Medulla oblongata (tissue), 1 donor: Measurements from ENCODE around the gene KIAA1328.

Source experiments
- DNase-seq: peaks from one replicate; pipeline ENCODE4 v3.0.0-alpha.2; 2015; ENCODE audit errors: extremely low spot score

KIAA1328 gene

DNA sequence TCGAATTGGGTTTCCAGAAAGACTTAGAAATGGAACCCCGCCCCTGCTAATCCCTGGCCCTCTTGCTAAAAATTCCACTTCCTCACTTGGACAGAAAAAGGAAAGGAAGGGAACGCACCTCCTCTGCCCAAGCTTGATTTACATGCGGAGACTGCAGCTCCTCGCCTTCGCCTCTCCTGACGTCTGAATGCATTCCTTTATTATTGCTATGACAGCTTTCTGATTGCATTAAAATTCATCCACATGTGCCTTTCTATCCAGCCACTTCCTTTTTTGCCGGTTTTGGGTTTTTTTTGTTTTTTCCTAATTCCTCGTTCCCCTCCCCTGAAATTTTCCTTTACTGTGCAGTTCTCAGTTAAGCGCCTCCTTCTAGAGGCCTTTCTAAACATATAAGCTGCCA is 448.9 kb downstream of the KIAA1328 start:
- DNase-seq, result no peak
